ENCODE data around the gene ETV6. TPM values are rescaled to one million over a fixed set of nuclear protein-coding genes. Genes with fewer than 3 reads are reported as not detected.
A peak's percentile ranks its signal among the peaks of the same experiment; 100 is the strongest.

ETV6 gene
- total RNA-seq, 1 experiment from 2014 or later = 16.5 TPM

DNA sequence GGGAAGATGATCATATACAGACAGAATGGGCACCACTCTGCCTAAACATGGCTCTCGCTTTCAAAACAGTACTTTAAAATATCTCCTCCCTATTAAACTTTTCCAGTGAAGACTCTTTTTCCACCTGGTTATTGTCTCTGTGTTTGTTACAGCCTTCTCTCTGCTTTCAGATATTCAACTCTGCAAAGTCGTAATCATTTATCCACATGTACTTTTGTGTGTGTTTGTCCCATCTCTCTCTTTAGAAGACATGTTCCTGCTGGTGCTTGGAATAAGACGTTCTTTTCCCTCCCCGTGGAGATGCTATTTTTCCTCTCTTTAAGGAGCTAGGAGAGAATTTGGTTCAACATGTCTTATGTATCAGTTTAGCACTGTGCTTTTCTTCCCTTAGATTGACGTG lies 45.1 kb downstream of the ETV6 start:
- DNase-seq (ENCODE audit: low spot score) = no peak

DNA sequence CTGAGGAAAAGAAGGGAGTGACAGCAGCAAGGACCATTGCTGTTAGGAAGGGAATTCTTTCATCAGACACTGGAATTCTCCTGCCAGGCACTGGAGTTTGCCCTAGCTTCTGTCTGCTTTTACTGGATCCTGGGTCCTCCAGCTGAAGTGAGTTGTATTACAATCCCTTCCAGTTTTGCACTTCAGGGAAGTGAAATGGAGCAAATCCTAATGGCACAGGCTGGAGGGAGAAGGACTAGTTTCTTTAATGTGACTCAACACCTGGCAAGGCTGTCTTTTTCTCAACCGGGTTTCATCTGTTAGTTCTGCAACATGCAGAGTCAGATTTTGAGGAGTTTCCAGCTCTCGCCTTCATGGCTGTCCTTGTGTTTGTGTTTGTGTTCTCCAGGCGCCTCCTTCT lies 45.8 kb downstream of the ETV6 start:
- DNase-seq (ENCODE audit: low spot score) = no peak

DNA sequence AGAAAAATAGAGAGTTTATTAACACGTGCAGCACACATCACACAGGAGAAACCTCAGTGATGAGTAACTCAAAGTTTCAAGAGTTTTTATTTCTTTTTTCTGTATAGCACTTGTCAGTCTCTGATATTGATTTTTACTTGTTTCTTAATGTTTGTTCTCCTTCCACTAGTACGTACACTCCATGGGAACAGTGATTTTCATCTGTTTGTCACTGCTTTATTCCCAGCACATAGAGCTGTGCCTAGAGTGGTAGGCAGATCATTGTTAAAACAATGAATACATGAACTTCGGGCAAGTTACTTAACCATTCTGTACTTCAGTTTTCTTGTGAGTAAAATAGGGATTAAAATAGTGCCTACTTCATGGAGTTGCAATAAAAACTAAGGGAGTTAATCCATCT lies 46.6 kb downstream of the ETV6 start:
- DNase-seq (ENCODE audit: low spot score) = no peak

DNA sequence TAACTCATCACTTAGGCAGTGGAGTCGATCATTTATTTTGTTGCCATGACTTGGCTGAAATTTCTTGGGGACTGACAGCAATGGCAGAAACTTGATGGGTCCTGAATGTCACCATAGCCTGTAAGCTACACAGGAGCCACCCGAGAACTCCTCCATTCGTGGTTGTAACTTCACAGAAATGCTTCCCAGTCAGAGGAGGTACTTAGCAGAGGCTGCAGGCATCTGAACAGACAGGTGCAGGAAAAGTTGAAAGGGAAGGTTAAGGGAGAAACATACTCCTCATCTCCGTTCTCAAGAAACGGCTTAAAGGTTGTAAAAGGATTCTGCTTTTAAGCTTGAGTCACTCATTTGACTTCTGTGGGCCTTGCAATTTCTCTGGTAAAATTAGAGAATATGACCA lies 47.7 kb downstream of the ETV6 start:
- no peak for DNase-seq (ENCODE audit: low spot score)

DNA sequence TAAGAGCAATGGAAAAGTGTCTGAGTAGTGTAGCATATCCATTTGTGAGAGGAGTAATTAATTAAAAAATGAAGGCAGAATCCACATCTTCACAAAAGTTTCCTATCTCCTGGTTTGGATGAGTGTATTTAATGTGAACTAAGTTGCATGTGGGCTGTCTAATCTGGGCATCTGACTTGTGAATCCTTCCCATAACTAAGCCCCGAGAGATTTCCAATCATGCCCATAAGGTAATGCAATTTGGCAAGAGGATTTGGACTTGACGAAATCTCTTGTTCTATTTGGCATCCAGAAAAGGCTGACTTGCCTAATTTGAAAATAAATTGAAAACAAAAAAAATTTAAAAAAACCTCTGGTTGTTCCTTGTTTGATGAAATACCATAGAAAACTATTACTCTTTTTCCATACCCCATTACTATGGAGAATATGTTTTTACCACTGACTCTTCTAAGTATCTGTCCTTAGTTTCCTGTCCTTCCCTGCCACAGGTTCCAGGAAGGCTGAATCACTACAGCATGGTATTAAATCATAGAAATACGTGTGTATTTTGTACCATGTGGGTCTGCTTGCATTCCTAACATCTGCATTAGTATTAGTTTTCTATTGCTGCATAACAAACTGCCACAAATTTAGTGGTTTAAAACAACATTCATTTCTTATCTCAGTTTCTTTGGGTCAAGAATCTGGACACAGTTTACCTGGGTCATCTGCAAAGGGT lies 48.4 kb downstream of the ETV6 start:
- DNase-seq (ENCODE audit: low spot score) = no peak

DNA sequence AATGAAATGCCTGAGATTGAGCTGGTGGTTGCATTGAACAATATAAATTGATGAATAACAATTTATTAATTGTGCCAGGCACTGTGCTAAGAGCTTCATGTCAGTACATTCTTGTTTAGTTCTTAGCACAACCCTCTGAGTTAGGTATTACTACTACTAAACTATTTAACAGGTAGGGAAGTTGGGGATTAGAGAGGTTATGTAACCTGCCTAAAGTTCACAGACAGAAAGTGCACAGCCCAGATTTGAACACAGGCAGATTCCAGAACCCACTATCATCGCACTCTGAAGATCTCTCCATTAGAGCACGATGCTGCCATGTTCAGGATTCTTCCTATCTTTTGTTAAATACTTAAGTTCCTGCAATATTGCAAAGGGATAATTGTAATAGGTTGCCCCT lies 49.3 kb downstream of the ETV6 start:
- DNase-seq (ENCODE audit: low spot score) = no peak

DNA sequence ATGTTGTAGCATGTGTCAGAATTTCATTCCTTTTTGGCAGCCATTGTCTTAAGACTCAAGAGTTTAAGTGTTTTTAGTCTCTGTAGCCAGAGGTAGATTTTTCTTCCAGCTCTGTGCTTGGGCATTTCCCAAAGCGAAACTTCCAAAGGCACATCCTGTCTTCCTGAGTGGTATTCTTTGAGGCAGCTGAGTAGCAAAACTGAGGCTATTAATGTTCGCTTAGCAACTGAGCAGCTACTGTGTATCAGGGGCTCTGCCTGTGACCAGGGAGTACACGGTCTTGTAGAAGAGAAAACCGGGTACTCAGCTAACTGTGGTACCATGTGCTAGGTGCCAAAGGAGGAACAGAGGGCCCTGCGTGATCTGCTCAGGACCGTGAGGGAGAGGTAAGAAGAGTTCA lies 52.0 kb downstream of the ETV6 start:
- DNase-seq (ENCODE audit: low spot score) = no peak

DNA sequence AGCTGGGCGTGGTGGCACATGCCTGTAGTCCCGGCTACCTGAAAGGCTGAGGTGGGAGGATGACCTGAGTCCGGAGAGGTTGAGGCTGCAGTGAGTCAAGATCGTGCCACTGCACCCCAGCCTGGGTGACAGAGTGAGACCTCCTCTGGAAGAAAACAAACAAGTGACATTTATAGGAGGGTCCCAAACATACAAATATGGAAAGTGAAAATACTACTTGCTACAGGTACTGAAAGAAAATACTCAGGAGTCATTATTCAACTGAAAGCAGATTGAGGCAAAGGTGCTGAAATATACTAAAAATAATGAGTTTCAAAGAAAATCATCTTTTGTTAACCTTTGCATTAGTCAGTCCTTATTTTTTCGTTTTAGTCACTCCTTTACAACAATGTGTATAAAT lies 53.5 kb downstream of the ETV6 start:
- no peak for DNase-seq (ENCODE audit: low spot score)

DNA sequence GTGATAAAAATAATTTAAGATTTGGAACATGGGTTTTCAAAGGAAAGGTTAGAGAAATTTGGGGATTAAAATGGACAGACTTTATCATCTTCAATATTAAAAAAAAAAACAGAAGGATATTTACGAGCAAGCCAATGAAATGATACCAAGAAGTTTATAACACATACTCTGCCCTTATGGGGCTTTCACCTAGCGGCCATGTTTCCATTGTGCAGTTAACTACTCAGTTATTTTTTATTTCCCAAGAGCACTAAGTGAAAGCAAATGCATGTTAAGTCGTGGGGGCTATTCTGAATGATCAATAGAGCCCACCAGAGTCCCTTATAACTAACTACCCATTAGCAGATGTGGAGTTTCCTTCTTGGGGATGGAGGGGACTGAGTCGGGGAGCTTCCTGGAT lies 53.9 kb downstream of the ETV6 start:
- DNase-seq (ENCODE audit: low spot score) = no peak

DNA sequence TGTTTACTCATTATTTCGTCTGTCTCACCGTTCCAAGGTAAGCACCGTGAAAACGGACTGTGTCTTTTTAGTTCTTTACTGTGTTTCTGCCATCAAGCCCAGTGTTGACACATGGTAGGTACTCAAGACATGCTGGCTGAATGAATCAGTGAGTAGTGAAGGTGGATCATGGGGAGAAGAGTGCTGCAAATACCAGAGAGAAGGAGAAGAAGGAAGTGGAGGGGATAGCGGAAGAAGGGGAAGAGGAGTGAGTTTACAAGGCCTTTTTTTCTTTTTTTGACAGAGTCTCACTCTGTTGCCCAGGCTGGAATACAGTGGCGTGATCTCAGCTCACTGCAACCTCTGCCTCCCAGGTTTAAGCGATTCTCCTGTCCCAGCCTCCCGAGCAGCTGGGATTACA lies 54.6 kb downstream of the ETV6 start:
- DNase-seq (ENCODE audit: low spot score) = no peak

DNA sequence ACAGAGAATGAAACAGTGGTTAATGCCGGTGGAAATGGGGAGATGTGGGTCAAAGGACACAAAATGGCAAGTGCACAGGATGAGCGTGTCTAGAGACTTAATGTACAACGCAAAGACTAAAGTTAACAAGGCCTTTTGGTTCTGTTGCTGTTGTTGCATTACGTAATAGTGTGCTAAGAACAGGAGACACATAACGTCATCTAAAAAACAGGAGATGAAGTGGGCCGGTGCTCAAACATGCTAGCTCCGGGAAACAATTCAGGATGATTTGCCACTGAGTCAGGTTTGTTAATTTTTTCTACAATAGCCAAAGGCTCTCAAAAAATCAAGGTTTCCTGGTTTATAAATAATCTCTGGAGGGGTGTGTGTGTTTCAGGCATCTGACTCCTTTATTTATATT lies 55.5 kb downstream of the ETV6 start:
- DNase-seq (ENCODE audit: low spot score) = no peak

DNA sequence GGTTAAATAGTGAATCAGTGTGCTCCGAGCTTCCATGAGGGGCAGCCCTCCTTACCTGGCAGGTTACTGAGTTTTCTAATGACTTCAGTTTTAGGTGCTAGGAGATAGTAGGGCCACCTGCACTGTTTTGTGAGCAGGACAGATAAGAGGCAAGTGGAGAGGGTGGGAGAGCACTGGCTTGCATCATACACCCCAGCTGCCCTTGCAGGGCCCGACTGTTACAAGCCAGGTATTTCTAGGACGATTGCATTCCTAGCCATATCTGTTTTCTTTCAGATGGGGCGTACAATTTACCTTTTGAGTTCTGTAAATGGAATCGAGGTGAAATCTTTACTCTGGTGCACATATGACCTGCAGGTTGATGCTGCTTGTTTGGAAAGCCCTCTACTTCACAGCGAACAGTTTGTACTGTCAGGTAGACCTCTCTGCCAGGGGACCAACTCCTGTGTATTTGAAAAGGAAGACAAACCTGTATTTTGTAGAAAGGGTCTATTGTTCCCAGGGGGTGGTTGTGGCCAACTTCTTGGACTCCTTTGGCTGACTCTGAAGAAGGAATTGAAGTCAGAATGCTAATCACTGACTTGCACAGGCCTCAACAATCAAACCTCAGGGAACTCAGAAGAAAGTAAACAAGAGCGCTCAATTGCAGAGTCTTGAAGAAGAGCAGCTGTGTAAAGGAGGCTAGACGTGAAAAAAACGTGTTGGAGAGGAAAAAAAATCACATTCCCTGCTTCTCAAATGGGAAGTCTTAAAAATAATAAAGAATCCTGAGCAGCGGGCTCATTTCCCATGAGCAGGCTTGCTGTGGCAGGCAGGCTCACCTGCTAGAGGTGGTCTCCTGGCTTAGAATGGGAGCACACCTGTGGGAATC lies 57.3 kb downstream of the ETV6 start:
- DNase-seq (ENCODE audit: low spot score) = peak; percentile 9

DNA sequence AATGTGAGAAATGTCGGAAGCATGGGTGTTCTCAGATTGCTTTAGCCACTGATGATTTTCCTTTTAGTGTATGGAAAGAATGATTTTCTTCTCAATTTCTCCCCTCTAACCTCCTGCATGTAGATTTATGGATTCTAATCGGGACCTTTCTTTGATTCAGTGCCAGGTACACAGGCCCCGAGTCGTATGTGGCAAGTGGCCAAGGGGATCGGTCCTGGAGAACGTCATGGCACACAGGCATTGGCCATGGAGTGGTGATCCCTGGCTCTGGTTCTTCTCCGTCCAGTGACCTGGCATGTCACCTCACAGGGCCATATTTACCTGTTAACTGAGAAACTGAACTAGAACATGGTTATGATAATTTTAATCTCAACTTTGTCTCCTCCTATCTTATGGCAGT lies 58.1 kb downstream of the ETV6 start:
- DNase-seq (ENCODE audit: low spot score) = peak; percentile 66

DNA sequence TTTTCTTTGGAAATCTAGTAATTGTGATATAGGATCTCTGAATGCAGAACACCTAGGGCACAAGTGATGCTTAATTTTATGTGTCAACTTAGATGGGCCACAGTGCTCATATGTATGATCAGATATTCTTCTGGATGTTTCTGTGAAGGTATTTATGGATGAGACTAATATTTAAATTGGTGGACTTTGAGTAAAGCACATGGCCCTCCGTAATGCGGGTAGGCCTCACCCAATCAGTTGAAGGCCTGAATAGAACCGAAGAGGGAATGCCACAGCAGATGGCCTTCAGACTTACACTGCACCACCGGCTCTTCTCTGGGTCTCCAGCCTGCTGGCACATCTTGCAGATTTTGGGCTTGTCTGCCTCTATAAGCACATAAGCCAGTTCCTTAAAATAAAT lies 60.0 kb downstream of the ETV6 start:
- DNase-seq (ENCODE audit: low spot score) = no peak

DNA sequence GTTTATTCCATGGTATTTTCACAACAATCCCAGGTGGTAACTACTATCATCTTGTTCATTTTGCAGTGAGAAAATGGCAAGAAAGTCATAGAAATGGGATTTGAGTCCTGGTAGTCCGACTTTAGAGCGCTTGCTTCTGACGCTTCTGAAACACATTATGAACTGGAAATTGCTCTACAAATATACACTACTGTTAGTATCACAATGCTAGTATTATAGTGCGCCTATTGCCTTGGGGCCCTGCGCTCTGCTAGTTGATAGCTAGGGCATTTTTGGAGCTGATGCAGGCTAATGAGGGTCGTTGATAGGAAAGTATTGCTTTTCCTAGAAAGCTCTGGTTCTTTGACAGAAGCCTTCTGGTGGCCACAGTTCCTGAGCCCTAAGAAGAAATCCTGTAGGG lies 61.0 kb downstream of the ETV6 start:
- no peak for DNase-seq (ENCODE audit: low spot score)

DNA sequence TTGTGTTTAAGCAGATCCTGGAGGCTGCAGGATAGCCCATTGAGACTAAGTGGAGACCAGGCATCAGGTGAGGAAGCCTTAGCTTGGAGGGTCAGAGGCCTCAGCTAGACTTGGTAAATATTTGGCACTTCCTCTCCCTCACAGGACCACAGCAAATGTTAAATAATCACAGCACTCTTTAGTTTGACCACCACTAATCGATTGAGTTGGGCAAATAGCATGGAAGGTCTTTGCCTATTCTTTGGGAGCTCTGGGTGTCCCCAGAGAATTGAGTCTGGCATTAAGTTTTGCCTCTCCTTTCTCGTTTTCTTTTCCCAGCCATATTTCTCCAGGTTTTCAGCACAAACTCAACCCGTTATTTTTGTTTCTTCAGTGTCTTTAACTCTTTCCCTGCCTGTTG lies 61.4 kb downstream of the ETV6 start:
- DNase-seq (ENCODE audit: low spot score) = no peak

DNA sequence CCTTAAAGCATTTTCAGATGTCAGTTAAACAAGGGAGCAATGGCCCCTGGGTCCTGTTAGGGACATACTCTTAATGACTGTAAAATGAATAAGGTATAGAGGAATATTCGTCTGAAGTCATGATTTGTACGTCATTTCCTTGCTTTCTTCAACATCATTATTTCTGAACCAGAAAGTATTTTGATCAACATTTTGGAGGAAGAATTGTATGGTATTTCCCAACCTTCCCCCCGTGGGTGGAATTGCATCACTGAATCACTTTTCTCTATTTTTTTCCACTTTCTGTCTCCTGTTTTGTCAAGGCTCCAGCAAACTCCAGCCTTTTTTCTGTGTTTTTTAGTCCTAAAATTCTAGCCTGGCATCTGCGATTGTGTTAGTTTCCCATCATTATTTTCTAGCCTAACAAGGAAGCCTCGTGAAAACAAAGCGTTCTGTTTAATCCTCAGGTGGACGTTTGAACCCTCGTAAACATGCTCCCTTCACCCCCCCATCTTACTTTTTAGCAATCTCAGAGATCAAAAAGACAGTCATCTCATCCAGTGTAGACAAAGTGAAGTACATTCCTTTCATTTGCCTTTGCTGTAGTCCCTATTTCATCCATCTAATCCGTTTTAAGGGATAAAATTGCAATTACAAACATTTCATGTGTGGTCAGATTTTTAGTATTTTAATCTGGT lies 62.3 kb downstream of the ETV6 start:
- no peak for DNase-seq (ENCODE audit: low spot score)

DNA sequence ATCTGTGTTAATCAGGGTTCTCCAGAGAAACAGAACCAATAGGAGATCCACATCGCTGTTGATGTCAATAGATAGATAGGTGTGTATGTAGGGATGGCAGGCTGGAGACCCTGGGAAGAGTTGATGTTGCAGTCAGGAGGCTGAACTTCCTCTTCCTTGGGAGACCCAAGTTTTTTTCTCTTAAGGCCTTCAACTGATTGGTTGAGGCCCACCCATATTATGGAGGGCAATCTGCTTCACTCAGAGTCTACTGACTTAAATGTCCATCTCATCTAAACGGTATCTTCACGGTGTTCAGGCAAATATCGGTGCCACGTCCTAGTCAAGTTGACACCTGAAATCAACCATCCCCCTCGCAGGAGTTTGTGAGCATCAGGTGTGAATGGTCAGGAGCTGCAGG lies 63.0 kb downstream of the ETV6 start:
- DNase-seq (ENCODE audit: low spot score) = no peak

DNA sequence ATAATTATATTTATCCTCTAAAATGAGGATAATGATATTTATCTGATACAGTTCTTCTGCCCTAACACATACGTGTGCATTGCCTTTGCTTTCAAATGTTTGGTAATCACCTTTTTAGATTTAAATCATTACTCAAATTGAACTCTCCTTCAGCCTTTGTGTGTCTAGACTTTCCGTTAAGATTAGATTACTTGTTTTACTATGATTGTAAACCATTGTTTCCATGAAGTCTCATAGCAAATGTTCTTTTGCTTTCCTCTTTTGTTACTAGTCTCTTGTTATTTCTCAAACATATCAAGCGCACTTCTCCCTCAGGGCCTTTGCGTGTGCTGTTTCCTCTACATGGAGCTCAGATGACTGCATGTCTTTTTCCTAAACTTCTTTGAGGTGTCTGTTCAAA lies 63.7 kb downstream of the ETV6 start:
- DNase-seq (ENCODE audit: low spot score) = no peak

DNA sequence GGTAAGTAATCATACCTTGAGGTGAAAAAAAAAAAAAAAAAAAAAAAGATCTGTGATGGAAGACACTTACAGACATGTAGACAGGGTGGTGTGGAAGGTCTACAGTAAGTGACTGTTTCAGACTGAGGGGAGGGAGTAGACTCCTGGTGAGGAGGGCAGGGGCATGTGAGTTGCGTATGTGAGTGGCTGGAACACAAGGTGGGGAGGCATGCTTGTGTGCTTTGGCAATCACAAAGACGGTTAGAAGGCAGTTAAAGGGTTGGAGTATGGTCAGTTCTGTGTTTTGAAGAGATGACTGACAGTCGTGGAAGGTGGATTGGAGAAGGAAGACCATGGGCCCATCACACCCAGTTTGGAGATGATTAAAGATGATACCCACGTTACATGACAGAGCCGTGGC lies 65.2 kb downstream of the ETV6 start:
- DNase-seq (ENCODE audit: low spot score) = no peak

DNA sequence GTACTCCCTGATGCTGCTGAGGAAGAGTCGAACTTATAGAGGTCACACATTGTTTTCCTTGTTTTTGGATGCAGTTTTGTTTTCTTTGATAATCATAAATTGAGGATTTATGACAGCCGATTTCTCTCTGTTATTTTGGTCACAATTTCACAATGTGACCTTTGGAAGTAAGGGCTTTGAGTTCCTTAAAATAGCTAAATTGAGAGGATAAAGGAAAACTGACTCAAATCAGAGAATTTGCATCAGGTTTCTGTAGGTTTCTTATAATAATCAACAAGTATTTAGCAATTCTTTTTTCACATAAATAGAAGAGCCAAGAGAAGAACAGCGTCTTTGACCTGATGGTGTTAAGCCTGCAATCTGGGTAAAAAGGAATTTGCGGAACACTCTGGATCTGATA lies 66.1 kb downstream of the ETV6 start:
- DNase-seq (ENCODE audit: low spot score) = no peak

DNA sequence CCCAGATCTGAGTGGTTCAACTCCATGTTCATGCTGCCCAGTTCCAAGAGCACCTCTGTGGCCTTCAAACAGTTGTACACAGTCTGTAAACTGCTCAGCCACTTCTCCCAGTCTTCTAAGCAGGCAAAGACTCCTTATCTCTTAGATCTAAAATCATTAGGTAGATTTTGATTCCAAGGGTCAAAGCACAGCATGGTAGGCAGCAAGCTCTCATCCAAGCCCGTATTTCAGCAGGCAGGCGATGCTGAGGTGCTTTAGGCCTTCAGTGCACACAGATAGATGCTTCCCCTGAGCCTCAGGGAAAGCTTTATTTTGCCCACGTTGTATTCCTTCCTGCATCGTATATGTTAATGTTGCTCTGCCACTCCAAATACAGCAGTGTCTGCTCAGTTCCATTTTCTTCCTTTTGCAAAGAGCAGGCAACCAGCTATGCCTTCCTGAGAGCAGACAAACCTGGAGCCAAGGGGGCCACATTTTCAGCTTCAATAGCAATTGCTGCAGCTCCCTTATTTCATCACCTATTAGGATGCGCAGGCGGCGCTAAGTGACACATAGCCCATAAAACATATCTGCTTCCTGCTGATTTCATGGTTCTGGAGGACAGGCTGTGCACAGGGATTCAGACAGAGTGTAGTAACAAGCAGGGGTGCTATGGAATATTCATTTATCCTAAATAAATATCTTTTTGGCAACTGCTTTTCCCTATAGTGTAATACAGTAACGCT lies 67.5 kb downstream of the ETV6 start:
- DNase-seq (ENCODE audit: low spot score) = peak; percentile 40

Data from HT-29 (cell line).